HepG2 (cell line): Measurements from ENCODE around the gene COPS8. TPM values are rescaled to one million over a fixed set of nuclear protein-coding genes. Genes with fewer than 3 reads are reported as not detected.

ENCODE experiments used
- ATAC-seq: fragments of 200-7000 bp; cut with Tn5 transposase; 3 replicates; pipeline ENCODE4 v1.9.1; 2020; ENCODE audit warnings: mild to moderate bottlenecking, moderate library complexity
- BruUV-seq: library from RNA; stranded (reverse); fragments of 400-500 nt; replicated peaks from 2 replicates; lab custom pipeline; 2021; lab: Mats Ljungman, UMichigan
- CTCF ChIA-PET: fragments of 300-600 bp; formaldehyde crosslinking; extraction: SDS; loops from one replicate; lab custom pipeline; 2021; ENCODE audit warnings: low total read pairs, inconsistent platforms, low intra/inter-chr PET ratio; lab: Yijun Ruan, JAX
- POLR2A ChIA-PET: fragments of 350-600 bp; sonication (Branson Sonifier 250); formaldehyde crosslinking; loops from one replicate; lab custom pipeline; 2020; ENCODE audit warnings: antibody characterized with exemption, inconsistent platforms; lab: Yijun Ruan, JAX
- DNase-seq: peaks from one replicate; pipeline ENCODE4 v3.0.0-alpha.2; 2015; ENCODE audit warnings: low spot score
- FAIRE-seq: peaks from 3 replicates; lab custom pipeline; 2011; peaks lifted over from hg19 to GRCh38; lab: Jason Lieb, UNC
- H2AFZ ChIP-seq: one replicate; pipeline ENCODE4 v1.6.1; 2011; ENCODE audit warnings: low read length, inconsistent platforms
- H3K27ac ChIP-seq: fragments of 300-600 bp; 3 replicates; pipeline ENCODE4 v1.8.0; 2011; ENCODE audit warnings: mixed run types, mild to moderate bottlenecking, mixed read lengths, low read length, inconsistent platforms; ENCODE audit not compliant: insufficient read depth; ENCODE audit errors: extremely low read length
- H3K27me3 ChIP-seq, 2 experiments: fragments of 200-600 bp in 1 of 2; 2 replicates in 1 of 2; 3 replicates in 1 of 2; pipeline versions ENCODE4 v1.6.0 to v1.8.0; 2011; ENCODE audit warnings: low read length in 2 of 2, mild to moderate bottlenecking in 2 of 2, moderate library complexity in 2 of 2, inconsistent platforms in 1 of 2; ENCODE audit not compliant: insufficient read depth in 2 of 2, control insufficient read depth in 1 of 2
- H3K36me3 ChIP-seq, 2 experiments: fragments of 200-600 bp in 1 of 2; replicated peaks in 1 of 2; 2 replicates in 1 of 2; 3 replicates in 1 of 2; pipeline versions ENCODE4 v1.5.1 to v1.8.0; 2011; ENCODE audit warnings: low read length in 2 of 2, inconsistent platforms in 1 of 2; ENCODE audit not compliant: insufficient read depth in 2 of 2, control insufficient read depth in 1 of 2
- H3K4me1 ChIP-seq: 2 replicates; pipeline ENCODE4 v1.5.1; 2012; ENCODE audit warnings: low read length, inconsistent platforms; ENCODE audit not compliant: insufficient read depth
- H3K4me2 ChIP-seq: 2 replicates; pipeline ENCODE4 v1.6.0; 2011; ENCODE audit warnings: low read depth, low read length, inconsistent platforms
- H3K4me3 ChIP-seq, 3 experiments: fragments of 200-600 bp in 1 of 3; sonication (generic), shearing (Covaris generic) in 1 of 3; replicated peaks in 1 of 3; 2 replicates each; pipeline ENCODE4 v1.5.1; 2011 to 2016; ENCODE audit warnings: low read length in 3 of 3, inconsistent platforms in 2 of 3, low read depth in 2 of 3, mild to moderate bottlenecking in 2 of 3, control low read depth in 1 of 3, mixed read lengths in 1 of 3; ENCODE audit not compliant: insufficient read depth in 1 of 3
- H3K79me2 ChIP-seq: one replicate; pipeline ENCODE4 v1.6.1; 2011; ENCODE audit warnings: low read length, inconsistent platforms; ENCODE audit not compliant: insufficient read depth
- H3K9ac ChIP-seq: 2 replicates; pipeline ENCODE4 v1.6.0; 2011; ENCODE audit warnings: mild to moderate bottlenecking, low read depth, low read length, inconsistent platforms; ENCODE audit not compliant: insufficient read depth
- H3K9me3 ChIP-seq: 2 replicates; pipeline ENCODE4 v1.5.1; 2012; ENCODE audit warnings: mild to moderate bottlenecking, low read length
- H4K20me1 ChIP-seq: 2 replicates; pipeline ENCODE4 v1.6.0; 2011; ENCODE audit warnings: inconsistent platforms, mild to moderate bottlenecking, low read length, moderate library complexity; ENCODE audit not compliant: insufficient read depth
- RBFOX2 ChIP-seq: fragments of 200-400 bp; formaldehyde crosslinking; IDR thresholded peaks from 2 replicates; pipeline ENCODE4 v1.6.1; 2017; ENCODE audit warnings: low read depth, mild to moderate bottlenecking, low read length
- SMC3 ChIP-seq: IDR thresholded peaks from 2 replicates; pipeline ENCODE4 v1.6.1; 2011; ENCODE audit warnings: low read length, improper control_type of control experiment
- STAG1 ChIP-seq: sonication (generic); formaldehyde crosslinking; IDR thresholded peaks from 2 replicates; pipeline ENCODE4 v1.4.0; 2020; ENCODE audit warnings: missing genetic modification reagents
- YY1 ChIP-seq: IDR thresholded peaks from 2 replicates; pipeline ENCODE4 v1.6.1; 2011; ENCODE audit warnings: low read length, low read depth, moderate library complexity, mild to moderate bottlenecking; ENCODE audit not compliant: insufficient read depth, insufficient replicate concordance
- WGBS: methylation state at CpG from one replicate; pipeline ENCODE4 v1.1.6; 2017; ENCODE audit warnings: low lambda C conversion rate; 5-methylcytosine and 5-hydroxymethylcytosine counted together
- in situ Hi-C: cut with HindIII; loops from 2 replicates; pipeline ENCODE4 v1.10.0; 2017; ENCODE audit warnings: low pct_unique_long_range_greater_than_20kb; ENCODE audit not compliant: extremely low pct_ligation_motif_present
- intact Hi-C: fragments of 100-400 bp; cut with micrococcal nuclease; formaldehyde crosslinking; loops from one replicate; pipeline ENCODE4 v1.10.0; 2022; ENCODE audit not compliant: unreplicated experiment
- polyA plus RNA-seq, 8 experiments: library from polyadenylated mRNA; depleted of rRNA in 3 of 8; stranded (reverse) in 7 of 8; unstranded in 1 of 8; fragments of >200 nt; fragmentation: Illumina TruSeq in 4 of 8; extraction: Trizol in 4 of 8; gene quantifications; 2 replicates each; pipeline versions ENCODE4 v1.2.1 to v1.2.3, GENCODE V29; 2011 to 2016; ENCODE audit warnings: low read depth in 4 of 8, missing spikeins in 1 of 8, mixed read lengths in 1 of 8; ENCODE audit not compliant: insufficient read depth in 1 of 8
- total RNA-seq, 5 experiments: library from RNA; depleted of rRNA; stranded (reverse); fragments of >200 nt; fragmentation: Illumina TruSeq; extraction: Trizol; gene quantifications; 2 replicates each; pipeline ENCODE4 v1.2.3, GENCODE V29; 2016; ENCODE audit warnings: low read depth in 1 of 5
- TF ChIP-seq, protein P1 (sequence below): sonication (generic); formaldehyde crosslinking; IDR thresholded peaks from 2 replicates; pipeline ENCODE4 v1.5.0; 2020; ENCODE audit warnings: mild to moderate bottlenecking, missing genetic modification reagents, moderate library complexity

Gene COPS8
- total and polyA plus RNA-seq, 2 of the 13 experiments (the other 11 are each of a cell fraction or from before 2014, with no cell fraction given) = 86.3 to 96.6 TPM

DNA sequence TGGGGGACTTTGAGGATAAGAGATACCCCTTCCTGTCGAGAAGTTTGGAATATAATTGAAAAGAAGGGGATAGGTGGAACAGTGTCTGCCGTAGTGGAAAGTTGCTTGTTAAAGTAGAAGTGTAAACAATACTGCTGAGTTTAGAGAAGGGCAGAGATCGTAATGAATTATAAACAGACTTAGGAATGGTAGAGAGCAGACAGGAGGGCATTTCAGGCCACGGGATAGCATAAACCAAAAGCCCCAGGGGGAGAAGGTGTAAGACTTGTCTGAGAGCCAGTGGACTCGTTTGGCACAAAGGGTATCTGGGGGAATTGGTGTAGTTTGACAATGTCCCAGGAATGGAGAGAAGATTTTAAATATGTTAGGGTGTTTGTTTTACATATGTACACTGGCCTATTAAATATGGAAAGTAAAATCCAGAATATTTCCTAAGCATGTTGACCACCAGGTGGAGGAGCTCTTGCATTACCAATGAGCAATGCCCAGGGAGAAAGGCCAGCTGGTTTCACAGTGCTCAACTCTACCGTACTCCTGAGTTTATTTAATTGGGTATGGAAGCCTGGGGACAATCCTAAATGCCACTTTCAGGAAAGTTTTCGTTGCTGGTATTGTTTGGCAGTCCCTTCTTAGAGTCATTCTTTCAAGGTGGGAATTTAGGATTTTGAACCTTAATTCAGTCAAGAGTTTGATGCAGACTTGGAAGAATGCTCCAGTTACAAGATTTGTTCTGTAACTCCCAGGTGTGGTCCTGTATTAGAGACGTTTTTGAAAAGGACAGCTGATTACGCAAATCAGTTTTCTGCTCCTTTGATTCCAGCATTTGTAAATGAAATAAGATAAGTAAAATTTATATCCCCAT is 7.5 kb downstream of the COPS8 start:
- Histone ChIP-seq H3K9ac (no peak overlapping the region), H3K9me3 (no peaks in the 10 kb centered on the region), H3K79me2 (peaks cover 54% of the 10 kb centered on the region), H3K4me3 (no peak overlapping the region), H2AFZ (no peak overlapping the region), H3K36me3 (peaks cover 17 to 83% of the 10 kb centered on the region in 2 experiments), H3K4me1 (peaks cover 10% of the 10 kb centered on the region), H4K20me1 (peaks cover 7% of the 10 kb centered on the region; the same call in 1 of the 2 replicates), H3K27me3 (no peaks in the 10 kb centered on the region), H3K4me2 (no peak overlapping the region), H3K27ac (no peak overlapping the region)
- ATAC-seq (peak; percentile 65), FAIRE-seq (no peak), DNase-seq (no peak)
- BruUV-seq = no TSS peak
- 81% methylated on average over 9 of the region's 9 CpGs for WGBS
- POLR2A ChIA-PET = no interaction called here
- CTCF ChIA-PET = no interaction called here
- TF ChIP-seq, protein P1, sequence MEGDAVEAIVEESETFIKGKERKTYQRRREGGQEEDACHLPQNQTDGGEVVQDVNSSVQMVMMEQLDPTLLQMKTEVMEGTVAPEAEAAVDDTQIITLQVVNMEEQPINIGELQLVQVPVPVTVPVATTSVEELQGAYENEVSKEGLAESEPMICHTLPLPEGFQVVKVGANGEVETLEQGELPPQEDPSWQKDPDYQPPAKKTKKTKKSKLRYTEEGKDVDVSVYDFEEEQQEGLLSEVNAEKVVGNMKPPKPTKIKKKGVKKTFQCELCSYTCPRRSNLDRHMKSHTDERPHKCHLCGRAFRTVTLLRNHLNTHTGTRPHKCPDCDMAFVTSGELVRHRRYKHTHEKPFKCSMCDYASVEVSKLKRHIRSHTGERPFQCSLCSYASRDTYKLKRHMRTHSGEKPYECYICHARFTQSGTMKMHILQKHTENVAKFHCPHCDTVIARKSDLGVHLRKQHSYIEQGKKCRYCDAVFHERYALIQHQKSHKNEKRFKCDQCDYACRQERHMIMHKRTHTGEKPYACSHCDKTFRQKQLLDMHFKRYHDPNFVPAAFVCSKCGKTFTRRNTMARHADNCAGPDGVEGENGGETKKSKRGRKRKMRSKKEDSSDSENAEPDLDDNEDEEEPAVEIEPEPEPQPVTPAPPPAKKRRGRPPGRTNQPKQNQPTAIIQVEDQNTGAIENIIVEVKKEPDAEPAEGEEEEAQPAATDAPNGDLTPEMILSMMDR (CRISPR knock-in tag) = peak; percentile 53
- TF ChIP-seq STAG1 (peak; percentile 36; the same call in 1 of the 2 replicates), YY1 (no peak), SMC3 (peak; percentile 14; the same call in 1 of the 2 replicates)
- intact Hi-C loops (no loop called here), in situ Hi-C loops (no loop called here)

DNA sequence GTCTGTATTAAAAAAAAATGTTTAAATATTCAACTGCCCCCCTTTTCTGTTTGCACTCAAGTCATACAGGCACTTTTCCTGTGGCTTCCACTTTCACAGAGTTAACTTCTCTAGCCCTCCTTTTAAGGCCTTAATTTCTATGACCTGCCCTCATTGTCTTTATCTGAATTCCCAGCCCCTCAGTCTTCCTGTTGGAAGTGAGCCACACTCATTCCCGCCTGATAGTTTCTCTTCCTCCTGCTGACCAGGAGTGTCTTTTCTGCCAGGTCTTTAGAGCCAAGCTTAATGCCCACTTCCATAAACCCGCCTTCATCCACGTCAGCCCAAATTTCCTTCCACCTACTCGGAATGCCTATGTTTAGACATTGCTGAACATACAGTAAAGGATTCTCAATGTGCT is 10.5 kb downstream of the COPS8 start:
- no peak for TF ChIP-seq RBFOX2
- in situ Hi-C loops = no loop called here
- H2AFZ ChIP-seq = no peak overlapping the region
- WGBS = 96% methylated on average over 4 of the region's 4 CpGs
- H3K36me3 ChIP-seq = peaks cover 16 to 86% of the 10 kb centered on the region in 2 experiments
- H3K9me3 ChIP-seq = no peaks in the 10 kb centered on the region
- intact Hi-C loops = no loop called here
- FAIRE-seq = no peak
- no peak overlapping the region for H3K4me3 ChIP-seq
- no peak for DNase-seq
- no peak overlapping the region for H3K27ac ChIP-seq
- H3K4me2 ChIP-seq = no peak overlapping the region
- ChIA-PET CTCF (no interaction called here), POLR2A (no interaction called here)
- peaks cover 25% of the 10 kb centered on the region for H3K79me2 ChIP-seq
- H3K27me3 ChIP-seq = no peaks in the 10 kb centered on the region
- peaks cover 7% of the 10 kb centered on the region; the same call in 1 of the 2 replicates for H4K20me1 ChIP-seq
- ATAC-seq = no peak
- H3K9ac ChIP-seq = no peak overlapping the region
- BruUV-seq = no TSS peak
- peaks cover 11% of the 10 kb centered on the region for H3K4me1 ChIP-seq
